HG02970 (cell line): ENCODE results near the gene SUSD2.
"Not testable (repeated sequence)": the region's sequence is repeated elsewhere in the genome, so short reads cannot be mapped to it uniquely, and the experiment has no call there.

Source experiments
- ATAC-seq: cut with Tn5 transposase; IDR thresholded peaks from one replicate; pipeline ENCODE4 v1.9.1; 2021; ENCODE audit warnings: mild to moderate bottlenecking, moderate library complexity, moderate number of reproducible peaks; ENCODE audit not compliant: unreplicated experiment, low FRiP score

Gene SUSD2

GRCh38 chr22:24208012-24208749, 26.9 kb downstream of the SUSD2 start:
- no peak for ATAC-seq

- ATAC-seq: no peak
These were observed 27.7 kb downstream of the SUSD2 start for GRCh38 chr22:24209016-24209415.

GRCh38 chr22:24209687-24210086, 28.4 kb downstream of the SUSD2 start:
- ATAC-seq: no peak

GRCh38 chr22:24210409-24210808, 29.1 kb downstream of the SUSD2 start:
- ATAC-seq: not testable (repeated sequence)

GRCh38 chr22:24211716-24212115, 30.4 kb downstream of the SUSD2 start:
- not testable (repeated sequence) for ATAC-seq

GRCh38 chr22:24213111-24213510, 31.8 kb downstream of the SUSD2 start:
- ATAC-seq: not testable (repeated sequence)

GRCh38 chr22:24214467-24215285, 33.4 kb downstream of the SUSD2 start:
- ATAC-seq: no peak

- no peak for ATAC-seq
These were observed 35.4 kb downstream of the SUSD2 start for GRCh38 chr22:24216541-24217209.

- ATAC-seq: no peak
These were observed 36.1 kb downstream of the SUSD2 start for GRCh38 chr22:24217384-24217783.

GRCh38 chr22:24219750-24220149, 38.5 kb downstream of the SUSD2 start:
- no peak for ATAC-seq

- no peak for ATAC-seq
These were observed 43.2 kb downstream of the SUSD2 start for GRCh38 chr22:24224468-24224867.

- no peak for ATAC-seq
These were observed 43.8 kb downstream of the SUSD2 start for GRCh38 chr22:24225044-24225601.

- ATAC-seq: no peak
These were observed 44.7 kb downstream of the SUSD2 start for GRCh38 chr22:24225951-24226350.

GRCh38 chr22:24230911-24231656, 49.8 kb downstream of the SUSD2 start:
- ATAC-seq: no peak

- no peak for ATAC-seq
These were observed 50.4 kb downstream of the SUSD2 start for GRCh38 chr22:24231706-24232105.

- ATAC-seq: no peak
These were observed 50.8 kb downstream of the SUSD2 start for GRCh38 chr22:24232124-24232523.

GRCh38 chr22:24232725-24233124, 51.4 kb downstream of the SUSD2 start:
- ATAC-seq: no peak

GRCh38 chr22:24233235-24233634, 51.9 kb downstream of the SUSD2 start:
- no peak for ATAC-seq

GRCh38 chr22:24233816-24234215, 52.5 kb downstream of the SUSD2 start:
- ATAC-seq: no peak

GRCh38 chr22:24235315-24235714, 54.0 kb downstream of the SUSD2 start:
- no peak for ATAC-seq
